ENCODE data around the gene RBP4. TPM values are rescaled to one million over a fixed set of nuclear protein-coding genes. Genes with fewer than 3 reads are reported as not detected.

Gene RBP4
- total RNA-seq, 1 experiment from 2014 or later = 2.2 TPM

DNA sequence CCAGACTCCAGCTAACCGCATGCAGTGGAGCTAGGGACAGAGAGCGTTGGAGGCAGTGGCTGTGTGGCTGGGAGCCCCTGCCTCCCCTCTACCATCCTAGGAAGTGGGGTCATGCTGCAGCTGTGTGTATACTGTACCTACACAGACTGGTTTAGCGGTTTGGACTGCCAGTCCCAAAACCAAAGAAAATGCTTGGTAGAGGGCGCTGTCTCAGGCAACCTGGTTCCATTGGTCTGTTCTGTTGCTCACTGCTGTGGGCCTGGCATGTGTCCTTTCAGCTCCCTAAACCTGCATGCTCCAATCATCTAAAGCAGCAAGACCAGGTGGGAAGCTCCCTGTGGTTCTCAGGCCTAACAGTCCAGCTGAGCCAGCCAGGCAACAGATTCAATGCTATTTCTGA, 4.5 kb downstream of the RBP4 start:
- DNase-seq (ENCODE audit: low spot score) = peak; percentile 42
- Mint-ChIP-seq H3K4me3 (no peak overlapping the region), H3K36me3 (no peaks in the 10 kb centered on the region), H3K27ac (no peak overlapping the region), H3K4me1 (peaks cover 13% of the 10 kb centered on the region), H3K27me3 (ENCODE audit: low read depth) (peaks cover 31% of the 10 kb centered on the region), H3K9me3 (no peaks in the 10 kb centered on the region)
- TF ChIP-seq, protein P1, sequence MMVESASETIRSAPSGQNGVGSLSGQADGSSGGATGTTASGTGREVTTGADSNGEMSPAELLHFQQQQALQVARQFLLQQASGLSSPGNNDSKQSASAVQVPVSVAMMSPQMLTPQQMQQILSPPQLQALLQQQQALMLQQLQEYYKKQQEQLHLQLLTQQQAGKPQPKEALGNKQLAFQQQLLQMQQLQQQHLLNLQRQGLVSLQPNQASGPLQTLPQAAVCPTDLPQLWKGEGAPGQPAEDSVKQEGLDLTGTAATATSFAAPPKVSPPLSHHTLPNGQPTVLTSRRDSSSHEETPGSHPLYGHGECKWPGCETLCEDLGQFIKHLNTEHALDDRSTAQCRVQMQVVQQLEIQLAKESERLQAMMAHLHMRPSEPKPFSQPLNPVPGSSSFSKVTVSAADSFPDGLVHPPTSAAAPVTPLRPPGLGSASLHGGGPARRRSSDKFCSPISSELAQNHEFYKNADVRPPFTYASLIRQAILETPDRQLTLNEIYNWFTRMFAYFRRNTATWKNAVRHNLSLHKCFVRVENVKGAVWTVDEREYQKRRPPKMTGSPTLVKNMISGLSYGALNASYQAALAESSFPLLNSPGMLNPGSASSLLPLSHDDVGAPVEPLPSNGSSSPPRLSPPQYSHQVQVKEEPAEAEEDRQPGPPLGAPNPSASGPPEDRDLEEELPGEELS (CRISPR knock-in tag; IDR thresholded peaks at IDR 0.05) = no peak
- TF ChIP-seq CREB1 (CRISPR knock-in tag; IDR thresholded peaks at IDR 0.05) (no peak), TEAD4 (CRISPR knock-in tag; IDR thresholded peaks at IDR 0.05) (no peak), ZNF263 (CRISPR knock-in tag; IDR thresholded peaks at IDR 0.05; ENCODE audit: low read depth) (no peak), ATF1 (CRISPR knock-in tag; IDR thresholded peaks at IDR 0.05) (no peak), ZNF219 (CRISPR knock-in tag; IDR thresholded peaks at IDR 0.05; ENCODE audit: borderline replicate concordance) (no peak), RORB (CRISPR knock-in tag; IDR thresholded peaks at IDR 0.05) (no peak), FOXJ3 (CRISPR knock-in tag; IDR thresholded peaks at IDR 0.05; ENCODE audit: borderline replicate concordance) (no peak), FOXK1 (CRISPR knock-in tag; IDR thresholded peaks at IDR 0.05) (no peak), SMAD4 (CRISPR knock-in tag; IDR thresholded peaks at IDR 0.05) (no peak), OVOL2 (CRISPR knock-in tag; IDR thresholded peaks at IDR 0.05; ENCODE audit: borderline replicate concordance) (no peak), EMX1 (CRISPR knock-in tag; IDR thresholded peaks at IDR 0.05) (no peak), GABPB1 (CRISPR knock-in tag; IDR thresholded peaks at IDR 0.05) (no peak)
- TF ChIP-seq, protein P2, sequence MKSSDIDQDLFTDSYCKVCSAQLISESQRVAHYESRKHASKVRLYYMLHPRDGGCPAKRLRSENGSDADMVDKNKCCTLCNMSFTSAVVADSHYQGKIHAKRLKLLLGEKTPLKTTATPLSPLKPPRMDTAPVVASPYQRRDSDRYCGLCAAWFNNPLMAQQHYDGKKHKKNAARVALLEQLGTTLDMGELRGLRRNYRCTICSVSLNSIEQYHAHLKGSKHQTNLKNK (CRISPR knock-in tag; IDR thresholded peaks at IDR 0.05) = no peak
- TF ChIP-seq, protein P3, sequence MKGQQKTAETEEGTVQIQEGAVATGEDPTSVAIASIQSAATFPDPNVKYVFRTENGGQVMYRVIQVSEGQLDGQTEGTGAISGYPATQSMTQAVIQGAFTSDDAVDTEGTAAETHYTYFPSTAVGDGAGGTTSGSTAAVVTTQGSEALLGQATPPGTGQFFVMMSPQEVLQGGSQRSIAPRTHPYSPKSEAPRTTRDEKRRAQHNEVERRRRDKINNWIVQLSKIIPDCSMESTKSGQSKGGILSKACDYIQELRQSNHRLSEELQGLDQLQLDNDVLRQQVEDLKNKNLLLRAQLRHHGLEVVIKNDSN (CRISPR knock-in tag; IDR thresholded peaks at IDR 0.05) = no peak
- TF ChIP-seq, protein P4, sequence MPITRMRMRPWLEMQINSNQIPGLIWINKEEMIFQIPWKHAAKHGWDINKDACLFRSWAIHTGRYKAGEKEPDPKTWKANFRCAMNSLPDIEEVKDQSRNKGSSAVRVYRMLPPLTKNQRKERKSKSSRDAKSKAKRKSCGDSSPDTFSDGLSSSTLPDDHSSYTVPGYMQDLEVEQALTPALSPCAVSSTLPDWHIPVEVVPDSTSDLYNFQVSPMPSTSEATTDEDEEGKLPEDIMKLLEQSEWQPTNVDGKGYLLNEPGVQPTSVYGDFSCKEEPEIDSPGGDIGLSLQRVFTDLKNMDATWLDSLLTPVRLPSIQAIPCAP (CRISPR knock-in tag; IDR thresholded peaks at IDR 0.05) = no peak
- TF ChIP-seq, protein P5, sequence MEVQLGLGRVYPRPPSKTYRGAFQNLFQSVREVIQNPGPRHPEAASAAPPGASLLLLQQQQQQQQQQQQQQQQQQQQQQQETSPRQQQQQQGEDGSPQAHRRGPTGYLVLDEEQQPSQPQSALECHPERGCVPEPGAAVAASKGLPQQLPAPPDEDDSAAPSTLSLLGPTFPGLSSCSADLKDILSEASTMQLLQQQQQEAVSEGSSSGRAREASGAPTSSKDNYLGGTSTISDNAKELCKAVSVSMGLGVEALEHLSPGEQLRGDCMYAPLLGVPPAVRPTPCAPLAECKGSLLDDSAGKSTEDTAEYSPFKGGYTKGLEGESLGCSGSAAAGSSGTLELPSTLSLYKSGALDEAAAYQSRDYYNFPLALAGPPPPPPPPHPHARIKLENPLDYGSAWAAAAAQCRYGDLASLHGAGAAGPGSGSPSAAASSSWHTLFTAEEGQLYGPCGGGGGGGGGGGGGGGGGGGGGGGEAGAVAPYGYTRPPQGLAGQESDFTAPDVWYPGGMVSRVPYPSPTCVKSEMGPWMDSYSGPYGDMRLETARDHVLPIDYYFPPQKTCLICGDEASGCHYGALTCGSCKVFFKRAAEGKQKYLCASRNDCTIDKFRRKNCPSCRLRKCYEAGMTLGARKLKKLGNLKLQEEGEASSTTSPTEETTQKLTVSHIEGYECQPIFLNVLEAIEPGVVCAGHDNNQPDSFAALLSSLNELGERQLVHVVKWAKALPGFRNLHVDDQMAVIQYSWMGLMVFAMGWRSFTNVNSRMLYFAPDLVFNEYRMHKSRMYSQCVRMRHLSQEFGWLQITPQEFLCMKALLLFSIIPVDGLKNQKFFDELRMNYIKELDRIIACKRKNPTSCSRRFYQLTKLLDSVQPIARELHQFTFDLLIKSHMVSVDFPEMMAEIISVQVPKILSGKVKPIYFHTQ (CRISPR knock-in tag; IDR thresholded peaks at IDR 0.05) = no peak
- TF ChIP-seq, protein P6, sequence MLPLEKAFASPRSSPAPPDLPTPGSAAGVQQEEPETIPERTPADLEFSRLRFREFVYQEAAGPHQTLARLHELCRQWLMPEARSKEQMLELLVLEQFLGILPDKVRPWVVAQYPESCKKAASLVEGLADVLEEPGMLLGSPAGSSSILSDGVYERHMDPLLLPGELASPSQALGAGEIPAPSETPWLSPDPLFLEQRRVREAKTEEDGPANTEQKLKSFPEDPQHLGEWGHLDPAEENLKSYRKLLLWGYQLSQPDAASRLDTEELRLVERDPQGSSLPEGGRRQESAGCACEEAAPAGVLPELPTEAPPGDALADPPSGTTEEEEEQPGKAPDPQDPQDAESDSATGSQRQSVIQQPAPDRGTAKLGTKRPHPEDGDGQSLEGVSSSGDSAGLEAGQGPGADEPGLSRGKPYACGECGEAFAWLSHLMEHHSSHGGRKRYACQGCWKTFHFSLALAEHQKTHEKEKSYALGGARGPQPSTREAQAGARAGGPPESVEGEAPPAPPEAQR (CRISPR knock-in tag; IDR thresholded peaks at IDR 0.05) = no peak
- TF ChIP-seq, protein P7, sequence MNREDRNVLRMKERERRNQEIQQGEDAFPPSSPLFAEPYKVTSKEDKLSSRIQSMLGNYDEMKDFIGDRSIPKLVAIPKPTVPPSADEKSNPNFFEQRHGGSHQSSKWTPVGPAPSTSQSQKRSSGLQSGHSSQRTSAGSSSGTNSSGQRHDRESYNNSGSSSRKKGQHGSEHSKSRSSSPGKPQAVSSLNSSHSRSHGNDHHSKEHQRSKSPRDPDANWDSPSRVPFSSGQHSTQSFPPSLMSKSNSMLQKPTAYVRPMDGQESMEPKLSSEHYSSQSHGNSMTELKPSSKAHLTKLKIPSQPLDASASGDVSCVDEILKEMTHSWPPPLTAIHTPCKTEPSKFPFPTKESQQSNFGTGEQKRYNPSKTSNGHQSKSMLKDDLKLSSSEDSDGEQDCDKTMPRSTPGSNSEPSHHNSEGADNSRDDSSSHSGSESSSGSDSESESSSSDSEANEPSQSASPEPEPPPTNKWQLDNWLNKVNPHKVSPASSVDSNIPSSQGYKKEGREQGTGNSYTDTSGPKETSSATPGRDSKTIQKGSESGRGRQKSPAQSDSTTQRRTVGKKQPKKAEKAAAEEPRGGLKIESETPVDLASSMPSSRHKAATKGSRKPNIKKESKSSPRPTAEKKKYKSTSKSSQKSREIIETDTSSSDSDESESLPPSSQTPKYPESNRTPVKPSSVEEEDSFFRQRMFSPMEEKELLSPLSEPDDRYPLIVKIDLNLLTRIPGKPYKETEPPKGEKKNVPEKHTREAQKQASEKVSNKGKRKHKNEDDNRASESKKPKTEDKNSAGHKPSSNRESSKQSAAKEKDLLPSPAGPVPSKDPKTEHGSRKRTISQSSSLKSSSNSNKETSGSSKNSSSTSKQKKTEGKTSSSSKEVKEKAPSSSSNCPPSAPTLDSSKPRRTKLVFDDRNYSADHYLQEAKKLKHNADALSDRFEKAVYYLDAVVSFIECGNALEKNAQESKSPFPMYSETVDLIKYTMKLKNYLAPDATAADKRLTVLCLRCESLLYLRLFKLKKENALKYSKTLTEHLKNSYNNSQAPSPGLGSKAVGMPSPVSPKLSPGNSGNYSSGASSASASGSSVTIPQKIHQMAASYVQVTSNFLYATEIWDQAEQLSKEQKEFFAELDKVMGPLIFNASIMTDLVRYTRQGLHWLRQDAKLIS (CRISPR knock-in tag; IDR thresholded peaks at IDR 0.05; ENCODE audit: borderline replicate concordance) = no peak
- CTCF ChIA-PET = interaction anchor here (0.5 to 1.7 kb wide), 16 partner anchors 13 to 221 kb away, joined by 3 to 21 read pairs (median 4); partner anchors contain the start of genes CEP55 and FFAR4
- ATAC-seq = peak; percentile 76
- POLR2A ChIA-PET = no interaction called here
